ENCODE results near the gene ATG2A. TPM values are rescaled to one million over a fixed set of nuclear protein-coding genes. Genes with fewer than 3 reads are reported as not detected.

The ATG2A gene
- total RNA-seq: 8.8 and 13.9 TPM in 2 replicates

DNA sequence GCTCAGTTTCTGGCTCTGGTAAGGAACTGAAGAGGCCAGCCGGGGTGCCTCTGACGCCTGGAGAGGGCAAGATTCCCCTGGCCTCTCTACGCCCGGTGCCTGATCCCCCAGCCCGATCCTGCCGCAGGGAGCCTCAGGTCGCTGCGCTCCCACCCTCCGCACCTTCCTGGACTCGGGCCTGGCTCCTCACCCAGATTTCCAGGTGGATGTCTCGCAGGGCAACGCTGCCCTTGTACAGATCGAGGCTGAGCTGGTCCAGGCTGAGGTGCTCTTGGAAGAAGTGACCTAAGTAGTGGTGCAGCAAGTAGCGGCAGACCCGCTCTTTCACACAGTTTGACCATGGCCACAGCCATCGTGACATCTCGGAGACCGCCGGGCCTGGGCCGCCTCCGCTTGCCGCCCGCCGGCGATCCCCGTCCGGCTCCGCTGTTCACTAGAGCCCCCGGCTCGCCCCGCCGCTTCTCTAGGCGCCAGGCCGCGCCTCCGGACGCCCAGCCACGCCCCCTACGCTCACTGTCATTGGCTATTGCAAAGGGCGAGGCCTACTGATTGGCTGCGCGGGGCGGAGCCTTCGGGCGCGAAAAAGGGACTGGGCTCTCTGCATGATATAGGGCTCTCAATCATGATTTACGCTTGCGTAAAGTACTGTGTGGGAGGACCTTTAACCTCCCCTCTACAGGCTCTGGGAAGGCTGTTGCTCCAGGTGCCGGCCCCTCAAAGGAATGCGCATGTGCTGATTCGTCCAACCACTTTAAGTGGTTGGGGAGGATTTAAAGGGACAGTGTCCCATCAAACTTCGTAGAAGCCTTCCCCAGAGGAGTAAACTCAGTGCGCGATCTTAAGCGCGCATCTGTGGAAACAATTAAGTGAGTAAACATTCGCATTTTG, at the start of gene ATG2A:
TSS of gene ATG2A (minus strand) at position 435 of the 888 bp plus-strand sequence. CDS start at position 361, 74 bp downstream.

DNA sequence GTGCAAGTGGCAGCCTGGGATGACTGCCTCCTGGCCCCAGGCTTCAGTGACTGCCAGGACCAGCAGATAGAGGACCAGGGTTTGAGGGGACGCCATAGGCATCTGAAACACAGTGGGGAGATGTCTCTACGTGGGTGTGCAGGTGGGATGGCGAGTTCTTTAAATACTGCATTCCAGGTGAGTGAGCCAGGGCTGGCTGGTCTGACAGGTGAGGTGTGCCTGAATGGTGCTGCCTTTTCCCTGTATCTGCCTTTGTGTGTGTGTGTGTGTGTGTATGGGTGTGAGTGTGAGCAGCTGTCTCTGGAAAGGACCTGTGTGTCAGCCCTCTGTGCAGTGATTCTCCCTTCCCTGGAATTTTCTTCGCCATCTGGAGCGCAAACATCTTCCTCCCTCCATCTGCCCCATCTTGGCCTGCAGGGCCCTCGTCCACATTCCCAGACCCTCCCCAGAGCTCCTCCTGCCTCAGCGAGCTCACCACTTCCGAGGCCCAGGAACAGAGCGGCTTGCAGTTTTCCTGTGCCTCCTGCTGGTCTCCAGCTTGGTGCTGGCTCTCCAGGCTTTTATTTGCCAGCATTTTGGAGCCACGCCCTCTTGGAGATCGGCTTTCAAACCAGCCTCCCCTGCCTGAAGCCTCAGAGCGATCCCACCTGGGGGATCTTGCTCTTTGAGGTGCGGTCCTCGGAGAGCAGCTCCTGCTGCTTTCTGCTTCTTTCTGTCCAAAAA, 18.5 kb upstream of the ATG2A start, which contains the start of gene GPHA2:
TSS of gene GPHA2 (minus strand) at position 535 of the 723 bp plus-strand sequence. CDS start at position 102, 433 bp downstream.

DNA sequence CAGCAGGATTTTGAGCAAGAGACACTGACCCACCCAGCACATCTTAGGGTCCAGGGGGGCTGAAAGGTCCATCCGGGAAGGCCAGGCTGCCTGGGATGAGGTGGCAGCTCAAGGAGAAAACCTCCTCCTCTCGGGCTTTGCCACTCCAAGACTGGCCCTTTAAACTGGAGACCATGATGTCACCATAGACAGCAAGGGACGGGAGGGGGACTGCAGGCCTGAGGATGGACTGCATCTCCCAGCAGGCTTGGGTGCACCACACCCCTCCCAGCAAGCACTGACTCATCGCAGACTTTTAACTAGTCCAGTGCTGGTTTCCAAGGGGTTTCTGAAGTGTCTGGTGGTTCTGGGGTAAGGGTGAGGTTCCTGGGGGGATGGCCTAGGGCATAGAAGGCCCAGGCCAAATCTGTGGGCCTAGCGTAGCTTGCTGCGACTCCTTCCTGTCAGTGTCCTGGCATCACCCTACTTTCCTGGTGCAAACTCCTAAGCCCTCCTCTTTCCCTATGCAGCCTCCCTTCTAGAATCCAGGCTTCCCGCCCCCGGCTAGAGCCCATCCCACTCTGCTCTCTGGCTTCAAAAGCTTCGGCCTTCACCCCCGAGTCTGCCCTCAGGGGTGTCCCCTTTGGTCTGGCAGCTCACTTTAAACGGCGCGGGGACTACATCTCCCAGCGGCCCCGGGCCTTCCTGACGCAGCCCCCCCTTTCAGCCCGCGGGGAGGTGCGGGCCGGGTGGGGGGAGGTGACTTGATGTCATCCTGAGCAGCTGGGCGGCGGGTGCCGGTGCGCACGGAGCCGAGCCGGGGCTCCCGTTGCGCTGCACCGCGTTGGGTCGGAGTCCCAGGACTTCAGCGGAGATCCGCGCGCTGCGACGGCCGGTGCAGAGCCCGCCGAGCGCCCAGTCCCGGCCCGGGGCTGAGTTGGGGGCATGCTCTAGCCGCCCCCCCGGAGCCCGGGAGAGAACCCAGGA, 7.2 kb upstream of the ATG2A start, which contains the start of gene PPP2R5B:
TSS of gene PPP2R5B (plus strand) at position 746 of the 966 bp plus-strand sequence. CDS start 1,046 bp downstream, outside the sequence.

DNA sequence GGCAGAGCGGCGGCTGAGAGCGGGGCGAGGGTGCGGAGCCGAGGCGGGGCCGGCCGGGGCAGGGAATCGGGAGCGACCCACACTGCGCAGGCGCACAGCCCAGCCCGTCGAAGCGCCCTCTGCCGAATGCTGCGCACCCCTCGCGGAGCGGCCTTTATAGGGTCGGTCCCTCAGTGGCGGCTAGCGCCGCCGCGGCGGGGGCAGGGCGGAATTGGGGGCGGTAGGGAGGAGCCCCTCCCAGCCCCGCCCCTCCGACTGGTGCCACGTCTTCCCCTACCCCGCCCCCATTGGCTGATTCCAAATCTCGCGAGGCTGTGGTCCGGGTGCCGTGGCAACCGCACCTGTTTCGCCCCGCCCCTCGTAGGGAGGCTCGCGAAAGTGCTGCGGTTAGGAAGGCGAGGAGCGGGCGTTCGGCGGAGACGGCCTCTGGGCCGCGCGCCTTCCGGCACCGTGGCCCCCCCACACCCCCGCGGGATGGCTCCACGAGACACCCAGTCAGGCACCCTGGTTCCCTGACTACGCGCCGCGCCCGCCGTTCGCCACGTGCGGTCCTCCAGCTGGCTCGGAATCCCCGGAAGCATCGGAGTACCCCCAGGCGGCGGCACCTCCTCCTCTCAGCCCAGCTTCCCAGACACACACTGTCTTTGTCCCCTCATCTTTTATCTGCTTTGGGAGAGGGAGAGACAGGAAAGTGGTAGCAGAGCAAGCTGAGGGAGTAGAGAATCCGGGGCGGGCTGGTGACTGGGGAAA, 38.3 kb downstream of the ATG2A start, which contains the start of gene EHD1:
TSS of gene EHD1 (minus strand) at position 128 of the 750 bp plus-strand sequence. CDS start 157 bp downstream, outside the sequence.

Other genes starting within 250 kb of the ATG2A start
- gene NRXN2, start 194.0 kb downstream of the ATG2A start, total RNA-seq: not detected in 2 replicates
- gene RASGRP2, start 173.1 kb downstream of the ATG2A start, total RNA-seq: 3.0 and 3.4 TPM in 2 replicates
- 0.11 and 0.26 TPM in 2 replicates for gene PYGM, start 157.2 kb downstream of the ATG2A start, total RNA-seq
- gene SF1, start 138.7 kb downstream of the ATG2A start, total RNA-seq: 54.5 and 89.6 TPM in 2 replicates
- 47.9 and 67.0 TPM in 2 replicates for gene MAP4K2, start 114.0 kb downstream of the ATG2A start, total RNA-seq
- gene MEN1, start 106.7 kb downstream of the ATG2A start, total RNA-seq: 10.8 and 14.8 TPM in 2 replicates
- gene CDC42BPG, start 72.6 kb downstream of the ATG2A start, total RNA-seq: 0.34 and 0.43 TPM in 2 replicates
- 19.3 and 24.4 TPM in 2 replicates for gene EHD1, start 38.6 kb downstream of the ATG2A start, total RNA-seq
- gene PPP2R5B, start 7.5 kb upstream of the ATG2A start, total RNA-seq: 5.0 and 9.2 TPM in 2 replicates
- gene GPHA2, start 18.7 kb upstream of the ATG2A start, total RNA-seq: not detected in 2 replicates
- not detected in 2 replicates for gene MAJIN, start 54.9 kb upstream of the ATG2A start, total RNA-seq
- gene BATF2, start 79.8 kb upstream of the ATG2A start, total RNA-seq: 0.52 and 0.54 TPM in 2 replicates
- gene ARL2, start 97.0 kb upstream of the ATG2A start, total RNA-seq: 124 and 130 TPM in 2 replicates
- 7.5 and 9.9 TPM in 2 replicates for gene SNX15, start 110.2 kb upstream of the ATG2A start, total RNA-seq
- gene SAC3D1, start 124.0 kb upstream of the ATG2A start, total RNA-seq: 4.1 and 5.3 TPM in 2 replicates
- gene NAALADL1, start 141.3 kb upstream of the ATG2A start, total RNA-seq: 11.5 and 12.8 TPM in 2 replicates
- gene CDCA5, start 166.8 kb upstream of the ATG2A start, total RNA-seq: 1.5 and 2.0 TPM in 2 replicates
- 16.4 and 20.7 TPM in 2 replicates for gene ZFPL1, start 167.0 kb upstream of the ATG2A start, total RNA-seq
- 231 and 291 TPM in 2 replicates for gene VPS51, start 179.0 kb upstream of the ATG2A start, total RNA-seq
- gene TM7SF2, start 194.7 kb upstream of the ATG2A start, total RNA-seq: 6.0 and 12.8 TPM in 2 replicates
- gene ZNHIT2, start 200.5 kb upstream of the ATG2A start, total RNA-seq: 6.3 and 6.4 TPM in 2 replicates
- gene FAU, start 204.9 kb upstream of the ATG2A start, total RNA-seq: 283 and 465 TPM in 2 replicates
- gene MRPL49, start 205.1 kb upstream of the ATG2A start, total RNA-seq: 41.9 and 49.5 TPM in 2 replicates
- 7.9 and 12.3 TPM in 2 replicates for gene SYVN1, start 217.3 kb upstream of the ATG2A start, total RNA-seq

Measured in dermis lymphatic vessel endothelial cell (primary cell).